Suprapubic skin (tissue), 4 donors: ENCODE measurements around the gene VWC2L. TPM values are rescaled to one million over a fixed set of nuclear protein-coding genes. Genes with fewer than 3 reads are reported as not detected.

ENCODE experiments used
- DNase-seq, 2 donors: peaks; one replicate each; pipeline ENCODE4 v3.0.0-alpha.2; 2019; ENCODE audit warnings: low spot score in 2 of 2
- H3K27ac ChIP-seq: fragments of 200-600 bp; sonication (generic); one replicate; pipeline ENCODE4 v1.5.1; 2019
- H3K27me3 ChIP-seq: fragments of 200-600 bp; sonication (generic); one replicate; pipeline ENCODE4 v1.5.1; 2019
- H3K36me3 ChIP-seq: fragments of 200-600 bp; sonication (generic); one replicate; pipeline ENCODE4 v1.5.1; 2019
- H3K4me1 ChIP-seq: fragments of 200-600 bp; sonication (generic); one replicate; pipeline ENCODE4 v1.5.1; 2019
- H3K4me3 ChIP-seq: fragments of 200-600 bp; sonication (generic); one replicate; pipeline ENCODE4 v1.5.1; 2019; ENCODE audit warnings: mild to moderate bottlenecking
- H3K9me3 ChIP-seq: fragments of 200-600 bp; sonication (generic); one replicate; pipeline ENCODE4 v1.5.1; 2019
- CTCF ChIP-seq, 2 donors: fragments of 200-600 bp in 1 of 2; fragments of 450-650 bp in 1 of 2; sonication (generic) in 1 of 2; IDR thresholded peaks; one replicate each; pipeline ENCODE4 v1.5.1; 2016 to 2019; ENCODE audit warnings: antibody characterized with exemption in 2 of 2, mild to moderate bottlenecking in 1 of 2, moderate library complexity in 1 of 2
- EP300 ChIP-seq: sonication (generic); formaldehyde crosslinking; IDR thresholded peaks from one replicate; pipeline ENCODE4 v1.6.1; 2017; ENCODE audit warnings: antibody characterized with exemption
- POLR2A ChIP-seq, 2 donors: fragments of 450-650 bp; IDR thresholded peaks; one replicate each; pipeline ENCODE4 v1.6.1; 2017; ENCODE audit warnings: antibody characterized with exemption in 2 of 2, mild to moderate bottlenecking in 2 of 2, moderate library complexity in 2 of 2
- POLR2AphosphoS5 ChIP-seq, 3 donors: sonication (generic); formaldehyde crosslinking; IDR thresholded peaks; one replicate each; pipeline ENCODE4 v1.6.1; 2017; ENCODE audit warnings: antibody characterized with exemption in 3 of 3
- WGBS: methylation state at CpG from one replicate; pipeline ENCODE4 v1.1.5; 2018; 5-methylcytosine and 5-hydroxymethylcytosine counted together
- total RNA-seq, 4 donors: library from RNA; depleted of rRNA; stranded (reverse); fragments of >200 nt; gene quantifications; one replicate each; pipeline ENCODE4 v1.1.0, GENCODE V29; 2016

The VWC2L gene
- total RNA-seq, 4 donors from 2014 or later, result not detected

- 22% methylated on average over 3 of the region's 3 CpGs for WGBS
- Histone ChIP-seq H3K27me3 (no peaks in the 10 kb centered on the region), H3K27ac (no peak overlapping the region), H3K36me3 (no peaks in the 10 kb centered on the region), H3K4me1 (peaks cover 4% of the 10 kb centered on the region), H3K9me3 (no peaks in the 10 kb centered on the region), H3K4me3 (no peak overlapping the region)
- DNase-seq, result no peak
- TF ChIP-seq CTCF (IDR thresholded peaks at IDR 0.05), result no peak
- no peak for TF ChIP-seq POLR2AphosphoS5 (IDR thresholded peaks at IDR 0.05)
- TF ChIP-seq EP300, result no peak
- TF ChIP-seq POLR2A (IDR thresholded peaks at IDR 0.05), result no peak
Observed at GRCh38 chr2:214547931-214548330, 137.1 kb downstream of the VWC2L start.

- no peaks in the 10 kb centered on the region for H3K36me3 ChIP-seq
- peaks cover 4% of the 10 kb centered on the region for H3K4me1 ChIP-seq
- no peaks in the 10 kb centered on the region for H3K9me3 ChIP-seq
- no peaks in the 10 kb centered on the region for H3K27me3 ChIP-seq
- no peak overlapping the region for H3K4me3 ChIP-seq
- no peak for TF ChIP-seq EP300
- TF ChIP-seq POLR2A (IDR thresholded peaks at IDR 0.05), result no peak
- no peak for TF ChIP-seq CTCF (IDR thresholded peaks at IDR 0.05)
- TF ChIP-seq POLR2AphosphoS5 (IDR thresholded peaks at IDR 0.05), result no peak
- no peak for DNase-seq
- H3K27ac ChIP-seq, result no peak overlapping the region
- 70% methylated on average over 2 of the region's 2 CpGs for WGBS
Observed at GRCh38 chr2:214549946-214550345, 139.1 kb downstream of the VWC2L start.

GRCh38 chr2:214550786-214551185 is 139.9 kb downstream of the VWC2L start:
- no peak for DNase-seq

GRCh38 chr2:214557884-214558283 is 147.0 kb downstream of the VWC2L start:
- no peak for DNase-seq
- 68% methylated on average over 3 of the region's 3 CpGs for WGBS
- Histone ChIP-seq H3K4me1 (no peaks in the 10 kb centered on the region), H3K9me3 (no peaks in the 10 kb centered on the region), H3K36me3 (no peaks in the 10 kb centered on the region), H3K27me3 (no peaks in the 10 kb centered on the region), H3K4me3 (no peak overlapping the region), H3K27ac (no peak overlapping the region)
- TF ChIP-seq EP300 (no peak), CTCF (IDR thresholded peaks at IDR 0.05) (no peak), POLR2AphosphoS5 (IDR thresholded peaks at IDR 0.05) (no peak), POLR2A (IDR thresholded peaks at IDR 0.05) (no peak)

More at GRCh38 chr2:214550786-214551185, 139.9 kb downstream of the VWC2L start:
- Histone ChIP-seq H3K27ac (no peak overlapping the region), H3K4me3 (no peak overlapping the region), H3K9me3 (no peaks in the 10 kb centered on the region), H3K27me3 (no peaks in the 10 kb centered on the region), H3K36me3 (no peaks in the 10 kb centered on the region), H3K4me1 (peaks cover 4% of the 10 kb centered on the region)
- WGBS, result 85% methylated on average over 3 of the region's 3 CpGs
- TF ChIP-seq EP300, result no peak
- no peak for TF ChIP-seq POLR2AphosphoS5 (IDR thresholded peaks at IDR 0.05)
- no peak for TF ChIP-seq POLR2A (IDR thresholded peaks at IDR 0.05)
- TF ChIP-seq CTCF (IDR thresholded peaks at IDR 0.05), result no peak

GRCh38 chr2:214558341-214558740 is 147.5 kb downstream of the VWC2L start:
- H3K36me3 ChIP-seq, result no peaks in the 10 kb centered on the region
- 96% methylated on average over 1 of the region's 1 CpG for WGBS
- H3K27ac ChIP-seq, result no peak overlapping the region
- H3K4me1 ChIP-seq, result no peaks in the 10 kb centered on the region
- H3K27me3 ChIP-seq, result no peaks in the 10 kb centered on the region
- H3K4me3 ChIP-seq, result no peak overlapping the region
- no peaks in the 10 kb centered on the region for H3K9me3 ChIP-seq
- TF ChIP-seq POLR2AphosphoS5 (IDR thresholded peaks at IDR 0.05) (no peak), EP300 (no peak), POLR2A (IDR thresholded peaks at IDR 0.05) (no peak), CTCF (IDR thresholded peaks at IDR 0.05) (no peak)
- no peak for DNase-seq
